GM10847 (cell line): ENCODE measurements around the gene FBXL2.

Source experiments
- POLR2A ChIP-seq: IDR thresholded peaks from 2 replicates; pipeline ENCODE4 v1.6.1; 2011; ENCODE audit not compliant: insufficient read length; ENCODE audit errors: extremely low read depth

FBXL2 gene

DNA sequence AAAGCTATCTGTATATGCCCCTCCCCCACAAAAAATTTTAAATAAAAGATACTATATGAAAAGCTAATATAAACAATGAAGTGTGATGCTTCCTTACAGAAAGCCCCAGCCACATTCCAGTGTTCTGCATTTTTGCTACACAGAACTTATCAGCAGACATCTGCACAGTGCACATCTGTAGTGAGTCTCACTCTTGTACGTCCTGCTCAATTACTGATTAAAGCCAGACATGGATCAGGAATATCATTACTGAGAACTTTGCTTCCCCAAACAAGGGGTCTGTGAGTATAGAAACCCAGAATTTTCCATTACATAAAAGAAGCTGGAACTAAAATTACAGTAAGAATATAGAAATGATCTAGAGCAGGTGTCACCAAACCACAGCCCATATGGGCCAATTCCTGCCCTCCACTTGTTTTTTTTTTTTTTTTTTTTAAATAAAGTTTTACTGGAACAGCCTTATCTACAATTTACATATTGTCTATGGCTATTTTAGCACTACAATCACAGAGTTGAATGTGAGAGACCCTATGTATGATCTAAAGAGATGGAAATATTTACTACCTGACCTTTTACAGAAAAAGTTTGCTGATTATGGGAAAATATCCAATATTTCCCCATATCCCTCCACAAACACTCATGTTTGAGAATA, 117.3 kb downstream of the FBXL2 start:
- TF ChIP-seq POLR2A = no peak

DNA sequence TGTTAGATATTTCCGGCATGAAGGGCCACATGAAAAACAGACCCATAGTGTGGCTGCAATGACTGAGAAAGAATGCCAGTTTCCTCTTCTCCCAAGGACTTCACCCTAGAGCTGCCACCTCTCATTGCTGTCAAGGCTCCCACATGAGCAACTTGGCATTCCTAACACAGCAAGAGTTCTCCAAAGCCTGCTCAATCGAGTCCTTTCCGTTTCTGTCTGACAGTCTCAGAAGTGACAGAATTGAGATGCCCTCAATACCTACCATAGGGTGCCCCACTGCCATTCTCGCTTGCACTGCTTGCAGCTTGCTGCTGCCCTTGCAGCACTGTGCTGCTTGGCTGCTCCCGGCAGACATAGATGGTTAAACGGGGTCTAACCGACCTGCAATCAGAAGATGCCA, 118.7 kb downstream of the FBXL2 start:
- TF ChIP-seq POLR2A = no peak

DNA sequence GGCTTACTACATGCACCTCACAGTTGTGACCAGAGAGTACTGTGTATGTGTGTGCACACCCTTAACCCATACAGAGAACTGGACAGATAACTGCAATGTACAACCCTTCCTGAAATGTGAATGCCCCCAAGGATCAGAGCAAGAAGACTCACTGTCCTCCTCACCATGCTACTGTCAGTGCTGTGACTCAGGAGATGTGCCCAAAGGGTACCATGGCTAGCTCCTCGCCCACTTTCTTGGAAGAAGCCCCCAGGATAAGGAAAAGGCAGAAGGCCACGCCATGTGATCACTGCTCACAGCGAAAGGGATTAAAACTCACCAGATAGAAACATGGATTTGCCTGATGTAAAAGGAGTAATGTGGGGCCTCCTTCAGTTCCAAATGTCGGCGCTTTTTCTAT, 121.2 kb downstream of the FBXL2 start:
- TF ChIP-seq POLR2A = no peak

DNA sequence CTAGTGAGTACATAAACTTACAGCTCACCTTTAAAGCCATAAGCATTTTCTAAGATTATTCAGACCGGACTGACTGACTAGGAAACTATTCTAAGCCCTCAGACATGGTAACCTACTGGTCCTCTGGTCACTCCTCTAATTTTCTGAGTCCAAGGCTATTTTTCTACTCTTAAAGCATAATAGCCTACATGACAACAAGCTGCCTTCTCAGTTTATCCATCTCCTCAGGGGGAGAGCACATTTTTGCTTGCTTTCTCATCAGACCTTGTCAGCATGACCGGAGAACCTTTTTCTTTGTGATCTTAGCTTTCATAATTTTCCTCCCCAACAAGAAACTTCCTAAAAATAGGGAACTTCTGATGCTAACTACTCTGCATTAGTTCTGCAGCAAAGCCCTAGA, 124.5 kb downstream of the FBXL2 start:
- no peak for TF ChIP-seq POLR2A

DNA sequence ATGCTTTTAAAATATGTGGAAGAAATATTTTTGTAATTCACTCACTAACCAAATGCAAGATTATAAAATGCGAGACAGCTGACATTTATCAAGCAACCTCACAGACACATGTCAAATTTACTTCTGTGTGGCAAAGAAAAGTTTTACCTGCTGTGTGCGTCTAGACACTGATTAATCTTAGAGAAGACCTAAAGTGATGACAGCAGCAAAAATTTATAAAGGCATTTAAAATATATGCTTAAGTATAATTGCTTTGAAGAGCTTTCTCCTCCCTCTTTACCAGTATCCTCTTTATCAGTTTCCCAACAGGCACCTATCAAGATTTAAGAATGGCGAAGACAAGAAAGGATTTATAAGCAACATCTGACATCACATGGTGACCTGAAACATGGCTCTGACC, 125.7 kb downstream of the FBXL2 start:
- TF ChIP-seq POLR2A = no peak

DNA sequence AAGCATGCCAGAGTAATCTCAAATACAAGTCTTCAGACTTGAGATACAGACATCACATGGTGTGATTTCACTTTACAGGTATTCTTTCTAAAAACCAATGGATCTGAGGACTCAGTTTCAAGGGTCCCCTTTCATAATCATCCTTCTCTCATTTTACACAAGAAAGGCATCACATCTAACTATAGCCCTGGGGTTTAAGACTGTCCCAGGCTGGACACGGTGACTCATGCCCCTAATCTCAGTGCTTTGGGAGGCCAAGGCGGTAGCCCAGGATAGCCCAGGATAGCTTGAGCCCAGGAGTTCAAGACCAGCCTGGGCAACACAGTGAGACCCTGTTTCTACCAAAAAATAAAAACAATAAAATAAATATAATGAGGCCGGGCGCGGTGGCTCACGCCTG, 126.5 kb downstream of the FBXL2 start:
- no peak for TF ChIP-seq POLR2A

DNA sequence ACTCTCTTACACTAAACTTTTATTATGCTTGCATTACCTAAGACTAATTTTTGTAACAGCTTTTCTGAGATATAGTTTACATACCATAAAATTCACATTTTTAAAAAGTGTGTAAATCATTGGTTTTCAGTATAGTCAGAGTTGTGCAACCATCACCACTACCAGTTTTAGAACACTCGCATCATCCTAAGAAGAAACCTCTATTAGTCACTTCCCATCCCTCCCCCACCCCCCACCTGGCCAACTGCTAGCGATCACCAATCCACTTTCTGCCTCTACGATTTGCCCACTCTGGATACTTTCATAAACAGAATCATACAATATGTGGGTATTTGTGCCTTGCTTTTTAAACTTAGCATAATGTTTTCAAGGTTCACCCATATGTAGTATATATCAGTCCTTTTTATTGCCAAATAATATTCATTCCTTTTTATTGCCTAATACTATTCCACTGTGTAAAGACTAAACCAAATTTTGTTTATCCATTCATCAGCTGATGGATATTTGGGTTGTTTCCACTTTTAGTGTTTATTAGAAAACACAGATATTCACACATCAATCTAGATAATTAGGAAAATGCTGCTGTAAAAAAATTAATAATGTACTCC, 139.9 kb downstream of the FBXL2 start:
- no peak for TF ChIP-seq POLR2A

DNA sequence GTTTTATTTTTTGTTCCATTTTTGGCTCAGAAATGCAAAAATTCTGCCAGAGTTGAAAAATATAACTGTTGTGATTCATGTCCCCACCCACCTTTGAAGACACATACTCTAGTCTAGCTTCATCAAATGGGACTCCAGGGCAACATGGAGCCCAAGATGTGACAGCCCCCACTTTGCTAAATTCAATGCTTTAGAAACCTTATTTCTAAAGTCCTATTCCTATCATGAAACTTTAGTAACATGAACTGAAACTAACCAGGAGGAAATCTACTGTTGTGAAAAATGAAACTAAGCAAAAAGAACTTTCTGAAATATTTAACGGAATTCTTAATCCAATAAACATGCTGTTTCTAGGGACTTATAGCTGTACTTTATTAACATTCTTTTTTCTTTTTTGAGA, 142.7 kb downstream of the FBXL2 start:
- TF ChIP-seq POLR2A = no peak

DNA sequence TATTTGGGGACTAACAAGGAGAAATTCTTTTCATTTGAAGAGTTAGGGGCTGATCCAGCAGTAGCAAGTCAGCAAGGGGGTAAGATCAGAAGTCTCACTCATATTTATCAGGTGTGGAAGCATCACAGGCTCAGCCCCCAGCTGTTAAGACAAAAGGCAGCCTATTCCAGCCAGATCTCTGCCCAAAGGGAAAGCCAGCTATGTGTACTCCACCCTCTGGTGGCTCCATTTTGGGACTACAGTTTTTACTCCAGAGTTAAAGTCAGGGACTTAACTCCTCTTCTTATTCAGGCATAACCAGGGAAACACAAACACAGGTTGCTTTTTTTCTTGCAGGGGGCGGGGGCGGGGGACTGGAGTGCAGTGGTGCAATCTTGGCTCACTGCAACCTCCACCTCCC, 143.7 kb downstream of the FBXL2 start:
- TF ChIP-seq POLR2A = no peak

DNA sequence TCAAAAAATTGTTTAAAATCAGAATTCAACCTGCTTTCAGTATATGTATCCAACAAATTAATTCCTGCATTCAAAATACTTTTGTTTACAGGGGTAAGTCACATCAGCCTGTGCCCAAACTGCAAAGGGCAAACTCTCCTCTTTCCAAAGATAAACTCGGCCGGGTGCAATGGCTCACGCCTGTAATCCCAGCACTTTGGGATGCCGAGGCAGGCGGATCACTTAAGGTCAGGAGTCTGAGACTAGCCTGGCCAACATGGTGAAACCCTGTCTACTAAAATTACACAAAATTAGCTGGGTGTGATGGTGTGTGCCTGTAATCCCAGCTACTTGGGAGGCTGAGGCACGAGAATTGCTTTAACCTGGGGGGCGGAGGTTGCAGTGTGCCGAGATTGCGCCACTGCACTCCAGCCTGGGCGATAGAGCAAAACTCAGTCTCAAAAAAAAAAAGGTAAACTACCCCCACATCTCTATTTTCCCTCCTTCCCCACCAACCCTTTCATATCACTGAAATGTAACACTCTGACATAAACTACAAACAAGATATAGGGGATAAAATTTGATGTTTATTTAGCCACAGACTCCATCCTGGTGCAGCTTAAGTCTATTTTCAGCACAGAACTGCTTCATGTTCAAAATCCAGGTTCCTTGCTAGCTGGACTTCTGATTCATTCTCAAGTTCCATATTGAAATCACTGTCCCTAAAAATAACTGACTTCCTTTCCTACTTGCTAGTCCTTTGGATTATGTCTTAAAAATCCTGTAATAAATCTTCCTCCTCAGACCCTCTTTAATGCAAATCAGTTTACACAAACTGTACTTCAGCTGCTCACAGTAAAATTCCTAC, 147.6 kb downstream of the FBXL2 start:
- TF ChIP-seq POLR2A = no peak

DNA sequence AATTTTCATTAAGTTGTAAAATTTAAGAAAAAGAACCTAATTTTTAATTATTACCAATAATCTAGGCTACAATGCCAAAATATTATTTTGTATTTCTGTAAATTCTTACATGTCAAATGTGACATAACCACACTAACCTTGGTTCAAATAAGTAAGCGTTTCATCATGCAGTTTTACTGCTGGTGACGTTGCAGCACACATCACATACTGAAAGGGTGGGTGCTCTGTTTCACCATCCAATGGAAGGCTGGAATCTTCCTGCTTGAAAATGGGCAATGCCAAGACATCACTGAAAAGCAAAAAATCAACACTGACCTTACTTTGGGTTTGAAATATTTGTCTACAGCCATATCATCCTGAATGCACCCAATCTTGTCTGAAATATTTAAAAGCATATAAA, 148.2 kb downstream of the FBXL2 start:
- TF ChIP-seq POLR2A = no peak

DNA sequence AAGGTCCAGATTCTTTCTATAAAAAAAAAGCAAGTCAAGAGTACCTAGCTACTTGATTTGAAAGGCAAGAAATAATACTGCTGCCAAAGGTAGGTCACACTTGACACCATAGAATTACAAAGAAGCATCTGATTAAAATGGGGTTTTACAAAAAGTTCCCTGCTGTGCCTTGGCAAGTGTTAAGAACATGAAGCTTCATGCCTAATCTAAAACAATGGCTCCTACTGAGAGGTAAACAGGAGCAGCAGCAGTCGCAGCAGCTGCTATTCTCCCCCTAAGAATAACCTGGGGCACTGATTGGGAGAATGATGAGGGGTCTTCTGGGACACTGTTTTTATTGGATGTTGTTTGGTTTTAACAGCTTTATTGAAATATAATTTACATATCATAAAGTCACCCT, 148.8 kb downstream of the FBXL2 start:
- no peak for TF ChIP-seq POLR2A

DNA sequence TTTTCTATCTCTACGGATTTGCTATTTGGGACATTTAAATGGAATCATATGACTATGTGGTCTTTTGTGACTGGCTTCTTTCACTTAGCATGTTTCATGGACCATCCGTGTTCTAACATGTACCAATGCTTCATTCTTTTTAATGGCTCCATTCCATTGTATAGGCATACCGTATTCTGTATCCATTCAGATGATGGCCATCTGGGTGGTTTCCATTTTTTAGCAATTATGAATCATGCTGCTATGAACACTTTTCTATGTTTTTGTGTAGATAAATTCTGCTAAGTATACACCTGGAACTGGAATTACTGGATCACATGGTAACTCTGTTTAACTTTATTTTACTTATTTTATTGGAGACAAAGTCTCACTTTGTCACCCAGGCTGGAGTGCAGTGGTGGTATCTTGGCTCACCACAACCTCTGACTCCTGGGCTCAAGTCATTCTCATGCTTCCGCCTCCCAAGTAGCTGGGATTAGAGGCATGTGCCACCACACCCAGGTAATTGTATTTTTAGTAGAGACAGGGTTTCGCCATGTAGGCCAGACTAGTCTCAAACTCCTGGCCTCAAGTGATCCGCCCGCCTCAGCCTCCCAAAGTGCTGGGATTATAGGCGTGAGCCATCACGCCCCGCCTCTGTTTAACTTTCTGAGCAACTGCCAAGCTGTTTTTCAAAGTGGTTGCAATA, 149.5 kb downstream of the FBXL2 start:
- TF ChIP-seq POLR2A = no peak

DNA sequence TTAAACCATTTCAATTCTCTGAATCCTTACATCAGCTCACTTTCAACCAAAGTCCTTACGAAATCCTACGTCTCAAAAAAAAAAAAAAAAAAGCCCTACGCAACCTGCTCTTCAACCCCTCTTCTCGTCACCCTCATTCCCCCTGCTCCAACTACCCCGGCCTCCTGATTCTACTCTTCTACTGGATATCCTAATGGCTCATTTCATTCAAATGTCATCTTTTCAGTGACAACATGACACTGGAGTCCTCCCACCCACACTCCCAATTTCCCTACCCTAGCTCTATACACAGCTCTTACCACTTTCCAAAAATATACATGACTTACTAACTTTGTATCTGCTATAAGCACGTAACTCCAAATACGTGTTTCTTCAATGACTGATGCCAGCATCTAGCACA, 151.5 kb downstream of the FBXL2 start:
- no peak for TF ChIP-seq POLR2A

DNA sequence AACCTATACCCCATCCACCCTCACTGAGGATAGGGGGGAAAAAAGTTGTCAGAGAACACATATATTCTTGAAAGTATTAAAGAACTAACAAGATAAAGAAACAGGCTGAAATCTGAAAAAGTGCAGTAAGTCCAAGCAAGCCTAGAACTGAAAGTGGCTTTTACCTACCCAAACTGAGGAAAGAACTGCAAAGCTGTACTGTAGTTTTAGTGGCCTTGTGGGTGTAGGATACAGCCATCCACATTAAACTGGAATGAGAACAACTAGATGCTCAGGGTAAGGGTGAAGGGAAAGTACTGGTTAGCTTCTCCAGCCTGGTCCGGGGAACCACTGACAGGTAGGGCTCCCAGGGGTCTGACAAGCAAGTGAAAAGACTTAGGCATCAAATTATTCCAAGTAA, 152.8 kb downstream of the FBXL2 start:
- no peak for TF ChIP-seq POLR2A

DNA sequence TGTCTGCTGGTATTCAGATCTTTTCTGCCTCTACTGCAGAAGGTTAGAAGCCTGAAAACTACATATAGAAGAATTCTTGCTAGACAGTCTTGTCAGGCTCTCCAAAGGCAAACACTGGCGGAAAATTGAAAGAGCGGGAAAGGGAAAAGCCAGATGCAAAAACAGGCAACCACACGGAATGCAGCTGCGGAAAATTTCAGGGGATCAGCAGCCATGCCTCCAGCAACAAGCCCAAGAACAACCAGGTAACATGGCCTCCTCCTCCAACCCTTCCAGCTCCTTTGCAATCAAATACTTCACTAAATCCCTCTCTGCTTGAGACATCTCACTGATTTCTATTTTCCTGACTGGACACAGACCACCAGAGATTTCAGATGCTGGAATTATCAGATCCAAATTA, 153.3 kb downstream of the FBXL2 start:
- TF ChIP-seq POLR2A = no peak
